Hematopoietic multipotent progenitor cell treated with erythropoietin and hydrocortisone succinate and interleukin-3 and kit ligand, for 6 days (in vitro differentiated cells): ENCODE data around the gene KCNJ5.

ENCODE experiments used
- DNase-seq: peaks from one replicate; pipeline ENCODE4 v3.0.0-alpha.2; 2015

The KCNJ5 gene

GRCh38 chr11:128897826-128898225 is 6.7 kb downstream of the KCNJ5 start:
- no peak for DNase-seq

- no peak for DNase-seq
Measured at GRCh38 chr11:128898580-128899344, 7.6 kb downstream of the KCNJ5 start.

GRCh38 chr11:128900468-128900867 is 9.3 kb downstream of the KCNJ5 start:
- no peak for DNase-seq

- no peak for DNase-seq
Measured at GRCh38 chr11:128901653-128902514, 10.7 kb downstream of the KCNJ5 start.

GRCh38 chr11:128902515-128903066 is 11.4 kb downstream of the KCNJ5 start:
- DNase-seq: no peak

GRCh38 chr11:128903248-128904061 is 12.3 kb downstream of the KCNJ5 start:
- DNase-seq: no peak

GRCh38 chr11:128904303-128904655 is 13.1 kb downstream of the KCNJ5 start:
- DNase-seq: no peak

GRCh38 chr11:128904656-128905344 is 13.6 kb downstream of the KCNJ5 start:
- DNase-seq: peak; percentile 21

GRCh38 chr11:128905345-128906184 is 14.4 kb downstream of the KCNJ5 start:
- DNase-seq: peak; percentile 65

- DNase-seq: no peak
Measured at GRCh38 chr11:128906185-128907050, 15.3 kb downstream of the KCNJ5 start.

GRCh38 chr11:128907585-128907984 is 16.4 kb downstream of the KCNJ5 start:
- no peak for DNase-seq

- peak; percentile 66 for DNase-seq
Measured at GRCh38 chr11:128908391-128909246, 17.5 kb downstream of the KCNJ5 start.

GRCh38 chr11:128909438-128910125 is 18.4 kb downstream of the KCNJ5 start:
- DNase-seq: no peak

GRCh38 chr11:128910576-128910975 is 19.4 kb downstream of the KCNJ5 start:
- DNase-seq: no peak

- DNase-seq: no peak
Measured at GRCh38 chr11:128911239-128911638, 20.1 kb downstream of the KCNJ5 start.

GRCh38 chr11:128911701-128912100 is 20.5 kb downstream of the KCNJ5 start:
- no peak for DNase-seq

GRCh38 chr11:128913806-128914205 is 22.6 kb downstream of the KCNJ5 start:
- DNase-seq: no peak
